HG03571 (cell line): ENCODE measurements around the gene PTPRN2.
"Not testable (repeated sequence)": the region's sequence is repeated elsewhere in the genome, so short reads cannot be mapped to it uniquely, and the experiment has no call there.

Experiments used
- ATAC-seq: cut with Tn5 transposase; IDR thresholded peaks from one replicate; pipeline ENCODE4 v1.9.1; 2021; ENCODE audit not compliant: unreplicated experiment

Gene PTPRN2

GRCh38 chr7:157496416-157497275 lies 1091.0 kb downstream of the PTPRN2 start:
- ATAC-seq, result no peak

- ATAC-seq, result no peak
Measured at GRCh38 chr7:157495594-157495993, 1092.0 kb downstream of the PTPRN2 start.

GRCh38 chr7:157495177-157495553 lies 1092.5 kb downstream of the PTPRN2 start:
- ATAC-seq, result no peak

GRCh38 chr7:157494506-157495176 lies 1093.0 kb downstream of the PTPRN2 start:
- ATAC-seq, result no peak

- ATAC-seq, result no peak
Measured at GRCh38 chr7:157493776-157494175, 1093.8 kb downstream of the PTPRN2 start.

- ATAC-seq, result no peak
Measured at GRCh38 chr7:157493017-157493416, 1094.6 kb downstream of the PTPRN2 start.

- ATAC-seq, result no peak
Measured at GRCh38 chr7:157490465-157490912, 1097.1 kb downstream of the PTPRN2 start.

GRCh38 chr7:157489870-157490269 lies 1097.8 kb downstream of the PTPRN2 start:
- ATAC-seq, result not testable (repeated sequence)
